Colonic mucosa (tissue), 4 donors: ENCODE measurements around the gene FHIT. TPM values are rescaled to one million over a fixed set of nuclear protein-coding genes. Genes with fewer than 3 reads are reported as not detected.

ENCODE experiments used
- DNase-seq: peaks from one replicate; pipeline ENCODE4 v3.0.0-alpha.2; 2020
- H3K27ac ChIP-seq: fragments of 200-600 bp; one replicate; pipeline ENCODE4 v1.8.0; 2021
- H3K27me3 ChIP-seq: fragments of 200-600 bp; one replicate; pipeline ENCODE4 v1.8.0; 2021
- H3K36me3 ChIP-seq: fragments of 200-600 bp; one replicate; pipeline ENCODE4 v1.8.0; 2021
- H3K4me1 ChIP-seq: fragments of 200-600 bp; one replicate; pipeline ENCODE4 v1.8.0; 2021; ENCODE audit warnings: mild to moderate bottlenecking
- H3K4me3 ChIP-seq: fragments of 200-600 bp; one replicate; pipeline ENCODE4 v1.8.0; 2021
- H3K9ac ChIP-seq, 2 donors: one replicate each; pipeline ENCODE4 v1.7.0; 2013; ENCODE audit warnings: control low read depth in 2 of 2, low read depth in 2 of 2, low read length in 2 of 2
- H3K9me3 ChIP-seq: fragments of 200-600 bp; one replicate; pipeline ENCODE4 v1.8.0; 2021
- intact Hi-C: fragments of 100-400 bp; cut with DNase I; formaldehyde crosslinking; loops from one replicate; pipeline ENCODE4 v1.14.1; 2022
- total RNA-seq, 2 donors: library from RNA; stranded (reverse); fragmentation: NEBNext Ultra II Directional in 1 of 2; extraction: Animal tissue kit (Norgen Biotek cat#: 25700) in 1 of 2; gene quantifications; one replicate each; pipeline ENCODE4 v1.2.1, GENCODE V29; 2021
- TF ChIP-seq, protein P1 (sequence below): fragments of 200-600 bp; IDR thresholded peaks from one replicate; pipeline ENCODE4 v1.8.0; 2022; ENCODE audit warnings: antibody characterized with exemption, mild to moderate bottlenecking
- donor health status: healthy.
- donor health status: DM: no; HTN: no; CAD: no.
- donor health status: DM: no; HTN: no; CAD: no.

The FHIT gene
- total RNA-seq, 2 donors from 2014 or later, result 7.7 to 9.4 TPM

DNA sequence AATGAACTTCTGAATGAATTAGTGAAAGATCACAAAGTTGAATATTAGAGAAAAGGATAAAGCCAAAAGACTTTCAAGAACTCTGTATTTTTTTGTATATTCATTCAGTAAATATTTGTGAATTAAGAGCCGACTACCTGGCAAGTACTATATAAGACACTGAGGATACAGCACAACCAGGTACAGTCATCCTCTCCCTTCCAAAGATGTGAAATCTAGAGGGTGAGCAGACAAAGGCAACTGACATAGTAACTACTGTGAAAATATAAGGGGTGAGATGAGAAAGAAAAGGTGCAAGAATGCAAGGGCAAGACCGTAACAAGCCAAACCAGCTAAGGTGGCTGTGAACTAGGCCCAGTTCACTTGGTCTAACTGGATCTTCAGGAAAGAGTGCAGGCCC, 1226.9 kb downstream of the FHIT start:
- H3K36me3 ChIP-seq, result no peaks in the 10 kb centered on the region
- H3K27me3 ChIP-seq, result no peaks in the 10 kb centered on the region
- intact Hi-C loops, result no loop called here
- no peak for DNase-seq
- no peak overlapping the region for H3K27ac ChIP-seq
- TF ChIP-seq, protein P1, sequence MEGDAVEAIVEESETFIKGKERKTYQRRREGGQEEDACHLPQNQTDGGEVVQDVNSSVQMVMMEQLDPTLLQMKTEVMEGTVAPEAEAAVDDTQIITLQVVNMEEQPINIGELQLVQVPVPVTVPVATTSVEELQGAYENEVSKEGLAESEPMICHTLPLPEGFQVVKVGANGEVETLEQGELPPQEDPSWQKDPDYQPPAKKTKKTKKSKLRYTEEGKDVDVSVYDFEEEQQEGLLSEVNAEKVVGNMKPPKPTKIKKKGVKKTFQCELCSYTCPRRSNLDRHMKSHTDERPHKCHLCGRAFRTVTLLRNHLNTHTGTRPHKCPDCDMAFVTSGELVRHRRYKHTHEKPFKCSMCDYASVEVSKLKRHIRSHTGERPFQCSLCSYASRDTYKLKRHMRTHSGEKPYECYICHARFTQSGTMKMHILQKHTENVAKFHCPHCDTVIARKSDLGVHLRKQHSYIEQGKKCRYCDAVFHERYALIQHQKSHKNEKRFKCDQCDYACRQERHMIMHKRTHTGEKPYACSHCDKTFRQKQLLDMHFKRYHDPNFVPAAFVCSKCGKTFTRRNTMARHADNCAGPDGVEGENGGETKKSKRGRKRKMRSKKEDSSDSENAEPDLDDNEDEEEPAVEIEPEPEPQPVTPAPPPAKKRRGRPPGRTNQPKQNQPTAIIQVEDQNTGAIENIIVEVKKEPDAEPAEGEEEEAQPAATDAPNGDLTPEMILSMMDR, result no peak
- H3K4me1 ChIP-seq, result no peaks in the 10 kb centered on the region
- no peak overlapping the region for H3K9ac ChIP-seq
- H3K9me3 ChIP-seq, result no peaks in the 10 kb centered on the region
- H3K4me3 ChIP-seq, result no peak overlapping the region

DNA sequence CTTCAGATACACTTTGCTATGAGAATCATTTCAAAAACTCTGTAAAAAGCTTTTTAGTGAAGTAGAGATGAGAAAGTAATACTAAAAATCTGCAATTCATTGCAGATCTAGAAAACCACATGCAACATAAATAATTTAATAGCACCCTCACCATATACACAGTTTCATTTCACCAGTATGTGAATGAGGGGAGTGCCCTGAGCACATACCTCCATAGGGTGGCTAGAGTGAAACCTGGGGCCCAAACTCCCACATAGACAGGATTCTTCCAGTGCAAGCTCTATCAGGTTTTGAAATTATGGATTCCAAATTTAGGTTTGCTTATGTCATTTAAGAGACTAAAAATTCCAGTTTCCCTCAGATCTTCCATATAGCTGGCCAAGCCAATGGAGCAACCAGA, 1228.1 kb downstream of the FHIT start:
- no peaks in the 10 kb centered on the region for H3K36me3 ChIP-seq
- no peaks in the 10 kb centered on the region for H3K27me3 ChIP-seq
- no peak for DNase-seq
- H3K9ac ChIP-seq, result no peak overlapping the region
- no peaks in the 10 kb centered on the region for H3K9me3 ChIP-seq
- intact Hi-C loops, result no loop called here
- no peak overlapping the region for H3K27ac ChIP-seq
- H3K4me1 ChIP-seq, result no peaks in the 10 kb centered on the region
- TF ChIP-seq, protein P1, result no peak
- H3K4me3 ChIP-seq, result no peak overlapping the region

DNA sequence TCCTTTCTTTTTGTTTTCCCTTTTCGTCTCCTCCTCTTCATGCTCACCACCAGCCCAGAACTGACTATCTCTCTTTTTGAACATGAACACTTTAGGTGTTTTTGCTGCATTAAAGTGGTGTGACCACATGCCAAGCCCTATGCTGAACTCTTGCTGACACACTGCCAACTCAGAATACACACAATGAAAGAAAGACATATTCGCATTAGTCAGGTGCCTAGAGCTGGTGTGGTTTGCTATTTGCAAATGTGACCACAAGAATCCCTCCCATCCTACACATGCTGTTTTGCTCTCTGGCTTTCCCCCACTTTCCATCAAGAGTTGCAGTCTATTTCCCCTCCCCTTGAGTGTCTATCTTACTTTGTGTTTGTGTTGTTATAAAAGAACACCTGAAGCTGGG, 1233.6 kb downstream of the FHIT start:
- no peak overlapping the region for H3K4me3 ChIP-seq
- intact Hi-C loops, result no loop called here
- no peaks in the 10 kb centered on the region for H3K9me3 ChIP-seq
- no peak overlapping the region for H3K27ac ChIP-seq
- TF ChIP-seq, protein P1, result no peak
- H3K36me3 ChIP-seq, result no peaks in the 10 kb centered on the region
- no peaks in the 10 kb centered on the region for H3K27me3 ChIP-seq
- no peak overlapping the region for H3K9ac ChIP-seq
- no peak for DNase-seq
- no peaks in the 10 kb centered on the region for H3K4me1 ChIP-seq

DNA sequence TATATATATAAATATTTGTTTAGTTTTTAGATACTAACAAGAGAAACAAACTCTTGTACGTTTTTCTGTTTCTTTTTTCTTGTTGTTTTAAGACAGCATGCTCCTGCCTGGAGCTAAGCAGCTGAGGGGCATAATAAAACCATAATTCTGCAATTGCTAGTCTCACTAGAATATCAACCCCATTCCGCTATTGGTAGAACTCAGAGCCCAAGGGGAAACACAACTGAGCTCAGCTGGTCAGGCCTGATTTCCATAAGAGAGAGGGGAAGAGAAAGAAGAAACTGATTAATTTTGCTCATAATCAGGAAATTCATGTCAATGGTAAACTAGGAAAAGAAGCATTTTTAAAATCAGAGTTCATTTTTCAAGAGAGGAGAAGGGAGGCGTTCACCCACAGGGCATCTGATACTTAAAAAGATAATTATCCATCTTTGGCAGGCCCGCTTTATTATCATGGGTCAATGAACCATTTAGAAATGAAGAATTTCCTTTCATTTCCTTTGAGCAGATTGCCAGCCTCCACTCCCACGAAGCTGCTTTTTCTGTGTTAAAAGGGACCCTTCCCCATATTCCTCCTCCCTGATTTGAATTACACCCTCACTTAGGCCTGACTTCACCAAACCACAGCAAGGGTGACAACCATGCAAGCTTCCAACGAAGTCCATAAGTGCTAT, 1236.1 kb downstream of the FHIT start:
- no peaks in the 10 kb centered on the region for H3K9me3 ChIP-seq
- no peak overlapping the region for H3K27ac ChIP-seq
- DNase-seq, result no peak
- TF ChIP-seq, protein P1, result no peak
- no peaks in the 10 kb centered on the region for H3K27me3 ChIP-seq
- no peaks in the 10 kb centered on the region for H3K4me1 ChIP-seq
- no peak overlapping the region for H3K4me3 ChIP-seq
- intact Hi-C loops, result no loop called here
- no peak overlapping the region for H3K9ac ChIP-seq
- no peaks in the 10 kb centered on the region for H3K36me3 ChIP-seq

DNA sequence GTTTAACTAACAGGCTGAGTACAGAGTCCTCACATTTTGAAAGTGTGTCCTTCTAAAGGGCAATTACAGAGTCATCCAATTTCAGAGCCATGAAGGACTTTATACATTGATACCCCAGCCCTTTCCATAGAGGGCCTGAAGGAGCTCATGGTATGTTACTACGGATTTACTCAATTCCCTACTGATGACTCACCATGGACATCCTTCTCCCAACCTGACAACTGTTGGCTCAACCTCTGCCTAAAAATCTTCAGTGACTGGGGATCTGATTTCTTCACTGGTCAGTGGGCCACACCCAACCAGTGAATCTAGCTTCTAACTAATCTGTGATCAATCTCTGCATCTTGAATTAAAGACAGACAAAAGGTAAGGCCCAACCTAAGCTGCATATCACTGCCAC, 1238.0 kb downstream of the FHIT start:
- intact Hi-C loops, result no loop called here
- no peak overlapping the region for H3K4me3 ChIP-seq
- TF ChIP-seq, protein P1, result no peak
- no peaks in the 10 kb centered on the region for H3K27me3 ChIP-seq
- H3K36me3 ChIP-seq, result no peaks in the 10 kb centered on the region
- H3K4me1 ChIP-seq, result no peaks in the 10 kb centered on the region
- H3K27ac ChIP-seq, result no peak overlapping the region
- H3K9ac ChIP-seq, result no peak overlapping the region
- H3K9me3 ChIP-seq, result no peaks in the 10 kb centered on the region
- no peak for DNase-seq
